ENCODE results near the gene LRRC8D. TPM values are rescaled to one million over a fixed set of nuclear protein-coding genes. Genes with fewer than 3 reads are reported as not detected.

The LRRC8D gene
- total RNA-seq, 1 experiment from 2014 or later = 22.3 TPM

DNA sequence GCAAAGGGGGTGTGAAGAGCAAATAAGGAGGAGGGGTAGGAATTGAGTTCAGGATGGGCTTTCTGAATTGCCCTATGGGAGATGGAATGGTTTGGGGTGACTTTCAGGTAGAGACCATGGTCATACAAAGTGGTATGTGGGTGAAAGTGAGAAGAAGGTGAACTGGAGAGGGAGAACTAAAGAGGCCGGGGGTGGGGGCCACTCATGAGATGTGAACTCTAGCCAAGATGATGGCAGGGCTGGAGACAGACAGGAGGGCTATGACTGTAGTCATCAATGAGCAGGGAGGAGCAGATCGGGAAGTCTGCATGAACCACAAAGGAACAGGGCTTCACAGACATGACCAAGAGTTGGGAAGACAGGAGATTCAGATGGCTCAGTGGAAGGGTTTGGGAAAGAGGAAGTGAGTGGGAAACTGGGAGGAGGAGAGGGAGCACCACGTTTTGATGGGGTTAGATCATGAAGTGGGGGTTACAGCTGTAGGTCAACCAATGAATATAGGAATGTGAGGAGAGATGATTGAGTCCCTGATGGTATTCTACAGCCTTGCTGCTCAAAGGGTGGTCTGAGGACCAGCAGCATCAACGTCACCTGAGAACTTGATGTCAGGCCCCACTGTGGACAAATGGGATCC, 20.7 kb upstream of the LRRC8D start:
- Mint-ChIP-seq H3K4me3 (ENCODE audit: low read depth, unreplicated experiment) (no peak overlapping the region), H3K36me3 (ENCODE audit: insufficient read depth, unreplicated experiment) (no peaks in the 10 kb centered on the region), H3K4me1 (ENCODE audit: low read depth, unreplicated experiment) (no peaks in the 10 kb centered on the region), H3K27ac (ENCODE audit: unreplicated experiment) (no peak overlapping the region), H3K9me3 (ENCODE audit: low read depth, unreplicated experiment) (no peaks in the 10 kb centered on the region), H3K27me3 (ENCODE audit: unreplicated experiment) (peaks cover 21% of the 10 kb centered on the region)
- TF ChIP-seq, protein P1, sequence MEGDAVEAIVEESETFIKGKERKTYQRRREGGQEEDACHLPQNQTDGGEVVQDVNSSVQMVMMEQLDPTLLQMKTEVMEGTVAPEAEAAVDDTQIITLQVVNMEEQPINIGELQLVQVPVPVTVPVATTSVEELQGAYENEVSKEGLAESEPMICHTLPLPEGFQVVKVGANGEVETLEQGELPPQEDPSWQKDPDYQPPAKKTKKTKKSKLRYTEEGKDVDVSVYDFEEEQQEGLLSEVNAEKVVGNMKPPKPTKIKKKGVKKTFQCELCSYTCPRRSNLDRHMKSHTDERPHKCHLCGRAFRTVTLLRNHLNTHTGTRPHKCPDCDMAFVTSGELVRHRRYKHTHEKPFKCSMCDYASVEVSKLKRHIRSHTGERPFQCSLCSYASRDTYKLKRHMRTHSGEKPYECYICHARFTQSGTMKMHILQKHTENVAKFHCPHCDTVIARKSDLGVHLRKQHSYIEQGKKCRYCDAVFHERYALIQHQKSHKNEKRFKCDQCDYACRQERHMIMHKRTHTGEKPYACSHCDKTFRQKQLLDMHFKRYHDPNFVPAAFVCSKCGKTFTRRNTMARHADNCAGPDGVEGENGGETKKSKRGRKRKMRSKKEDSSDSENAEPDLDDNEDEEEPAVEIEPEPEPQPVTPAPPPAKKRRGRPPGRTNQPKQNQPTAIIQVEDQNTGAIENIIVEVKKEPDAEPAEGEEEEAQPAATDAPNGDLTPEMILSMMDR (IDR thresholded peaks at IDR 0.05; ENCODE audit: unreplicated experiment) = no peak
- intact Hi-C loops (cut with micrococcal nuclease; ENCODE audit: unreplicated experiment) = no loop called here
- BruUV-seq (replicated peaks) = no TSS peak
- CTCF ChIA-PET = no interaction called here
- no peak for DNase-seq

DNA sequence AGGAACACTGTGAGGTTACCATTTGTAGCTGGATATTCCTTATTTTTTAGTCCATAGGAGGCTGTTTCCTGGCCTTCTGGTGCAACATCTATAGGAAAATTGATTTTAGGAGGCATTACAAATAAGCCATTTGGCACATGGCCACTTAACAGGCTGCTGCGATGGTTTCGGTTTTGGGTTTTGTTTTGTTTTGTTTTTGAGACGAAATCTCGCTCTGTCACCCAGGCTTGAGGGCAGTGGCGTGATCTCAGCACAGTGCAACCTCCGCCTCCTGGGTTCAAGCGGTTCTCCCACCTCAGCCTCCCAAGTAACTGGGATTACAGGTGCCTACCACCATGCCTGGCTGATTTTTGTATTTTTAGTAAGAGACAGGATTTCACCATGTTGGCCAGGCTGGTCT, 20.1 kb upstream of the LRRC8D start:
- CTCF ChIA-PET = no interaction called here
- Mint-ChIP-seq H3K4me3 (ENCODE audit: low read depth, unreplicated experiment) (no peak overlapping the region), H3K9me3 (ENCODE audit: low read depth, unreplicated experiment) (no peaks in the 10 kb centered on the region), H3K36me3 (ENCODE audit: insufficient read depth, unreplicated experiment) (no peaks in the 10 kb centered on the region), H3K27ac (ENCODE audit: unreplicated experiment) (no peak overlapping the region), H3K27me3 (ENCODE audit: unreplicated experiment) (peaks cover 21% of the 10 kb centered on the region), H3K4me1 (ENCODE audit: low read depth, unreplicated experiment) (no peaks in the 10 kb centered on the region)
- BruUV-seq (replicated peaks) = no TSS peak
- intact Hi-C loops (cut with micrococcal nuclease; ENCODE audit: unreplicated experiment) = no loop called here
- TF ChIP-seq, protein P1 (IDR thresholded peaks at IDR 0.05; ENCODE audit: unreplicated experiment) = no peak
- DNase-seq = no peak

DNA sequence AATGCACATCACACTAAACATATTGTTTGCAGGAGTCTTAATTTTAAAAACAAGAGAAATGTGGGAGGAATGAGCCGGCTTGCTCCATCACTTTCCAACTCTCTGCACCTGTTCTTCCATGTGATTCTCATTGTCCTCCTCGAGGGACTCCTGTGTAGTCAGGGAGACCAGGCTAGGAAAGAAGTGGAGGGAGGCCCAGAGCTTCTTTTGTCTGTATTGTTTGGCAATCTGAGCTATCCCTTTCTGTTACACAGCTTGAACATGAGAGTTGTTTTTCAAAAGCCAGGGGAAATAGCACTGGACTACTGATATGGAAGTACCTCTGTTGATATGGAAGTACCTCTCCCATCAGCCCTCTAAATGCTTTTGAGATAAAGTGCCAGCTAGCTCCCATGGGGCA, 18.8 kb upstream of the LRRC8D start:
- intact Hi-C loops (cut with micrococcal nuclease; ENCODE audit: unreplicated experiment) = no loop called here
- H3K27me3 Mint-ChIP-seq (ENCODE audit: unreplicated experiment) = peaks cover 21% of the 10 kb centered on the region
- no peaks in the 10 kb centered on the region for H3K4me1 Mint-ChIP-seq (ENCODE audit: low read depth, unreplicated experiment)
- no peaks in the 10 kb centered on the region for H3K9me3 Mint-ChIP-seq (ENCODE audit: low read depth, unreplicated experiment)
- no TSS peak for BruUV-seq (replicated peaks)
- TF ChIP-seq, protein P1 (IDR thresholded peaks at IDR 0.05; ENCODE audit: unreplicated experiment) = no peak
- no peaks in the 10 kb centered on the region for H3K36me3 Mint-ChIP-seq (ENCODE audit: insufficient read depth, unreplicated experiment)
- no peak overlapping the region for H3K27ac Mint-ChIP-seq (ENCODE audit: unreplicated experiment)
- CTCF ChIA-PET = no interaction called here
- no peak overlapping the region for H3K4me3 Mint-ChIP-seq (ENCODE audit: low read depth, unreplicated experiment)
- no peak for DNase-seq

DNA sequence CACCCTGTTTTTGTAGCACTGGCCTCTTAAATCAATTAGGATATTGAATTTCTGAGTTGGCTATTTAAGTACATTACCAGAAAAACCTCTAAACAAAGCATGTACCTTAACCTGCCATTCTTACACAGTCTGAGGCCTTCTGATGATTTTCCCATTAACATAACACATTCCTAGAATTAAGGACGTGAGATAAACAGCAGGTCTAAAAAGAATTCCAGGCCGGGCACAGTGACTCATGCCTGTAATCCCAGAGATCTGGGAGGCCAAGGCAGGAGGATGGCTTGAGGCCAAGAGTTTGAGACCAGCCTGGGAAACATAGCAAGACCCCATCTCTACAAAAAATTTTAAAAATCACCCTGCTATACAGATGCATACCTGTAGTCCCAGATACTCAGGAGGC, 18.0 kb upstream of the LRRC8D start:
- Mint-ChIP-seq H3K9me3 (ENCODE audit: low read depth, unreplicated experiment) (no peaks in the 10 kb centered on the region), H3K27ac (ENCODE audit: unreplicated experiment) (no peak overlapping the region), H3K36me3 (ENCODE audit: insufficient read depth, unreplicated experiment) (no peaks in the 10 kb centered on the region), H3K27me3 (ENCODE audit: unreplicated experiment) (peaks cover 21% of the 10 kb centered on the region), H3K4me1 (ENCODE audit: low read depth, unreplicated experiment) (no peaks in the 10 kb centered on the region), H3K4me3 (ENCODE audit: low read depth, unreplicated experiment) (no peak overlapping the region)
- TF ChIP-seq, protein P1 (IDR thresholded peaks at IDR 0.05; ENCODE audit: unreplicated experiment) = no peak
- no peak for DNase-seq
- intact Hi-C loops (cut with micrococcal nuclease; ENCODE audit: unreplicated experiment) = no loop called here
- BruUV-seq (replicated peaks) = no TSS peak
- CTCF ChIA-PET = no interaction called here

Data from Calu3 (cell line).